OCI-LY1 (cell line): Measurements from ENCODE around the gene GNS.

ENCODE experiments used
- H2AFZ ChIP-seq: fragments of 200-600 bp; sonication (generic), shearing (Covaris generic); 2 replicates; pipeline ENCODE4 v1.6.0; 2014; ENCODE audit warnings: antibody characterized with exemption, mild to moderate bottlenecking, low read length
- H3F3A ChIP-seq: fragments of 200-600 bp; sonication (generic), shearing (Covaris generic); 2 replicates; pipeline ENCODE4 v1.6.0; 2014; ENCODE audit warnings: mild to moderate bottlenecking, antibody characterized with exemption, low read length, moderate library complexity; ENCODE audit not compliant: insufficient read depth
- H3K27ac ChIP-seq: fragments of 200-600 bp; sonication (generic); 2 replicates; pipeline ENCODE4 v1.5.1; 2014; ENCODE audit warnings: low read length, mixed run types, mild to moderate bottlenecking, low read depth; ENCODE audit not compliant: poor library complexity, severe bottlenecking
- H3K27me3 ChIP-seq: fragments of 200-600 bp; sonication (generic); 2 replicates; pipeline ENCODE4 v1.6.0; 2014; ENCODE audit warnings: antibody characterized with exemption, mild to moderate bottlenecking, low read length, moderate library complexity; ENCODE audit not compliant: insufficient read depth
- H3K36me3 ChIP-seq: fragments of 200-600 bp; sonication (generic); 2 replicates; pipeline ENCODE4 v1.6.1; 2014; ENCODE audit warnings: mild to moderate bottlenecking, antibody characterized with exemption, low read length, moderate library complexity, mixed read lengths; ENCODE audit not compliant: insufficient read depth
- H3K4me1 ChIP-seq: fragments of 200-600 bp; sonication (generic); 2 replicates; pipeline ENCODE4 v1.5.1; 2014; ENCODE audit warnings: mild to moderate bottlenecking, low read length, moderate library complexity; ENCODE audit not compliant: insufficient read depth, severe bottlenecking
- H3K4me2 ChIP-seq: fragments of 200-600 bp; sonication (generic), shearing (Covaris generic); 2 replicates; pipeline ENCODE4 v1.6.1; 2014; ENCODE audit warnings: low read length
- H3K4me3 ChIP-seq: fragments of 200-600 bp; sonication (generic); 2 replicates; pipeline ENCODE4 v1.5.1; 2014; ENCODE audit warnings: low read length, low read depth, mild to moderate bottlenecking, mixed read lengths; ENCODE audit not compliant: poor library complexity, severe bottlenecking
- H3K79me2 ChIP-seq: fragments of 200-600 bp; shearing (Covaris generic); 2 replicates; pipeline ENCODE4 v1.6.1; 2016; ENCODE audit warnings: mixed run types, low read length, mixed read lengths; ENCODE audit not compliant: insufficient read depth
- H3K9ac ChIP-seq: fragments of 200-600 bp; sonication (generic), shearing (Covaris generic); 2 replicates; pipeline ENCODE4 v1.6.1; 2014; ENCODE audit warnings: mild to moderate bottlenecking, low read length, mixed read lengths
- H3K9me2 ChIP-seq: fragments of 200-600 bp; sonication (generic), shearing (Covaris generic); 2 replicates; pipeline ENCODE4 v1.6.1; 2014; ENCODE audit warnings: low read depth, mild to moderate bottlenecking, low read length, mixed read lengths
- H3K9me3 ChIP-seq: fragments of 200-600 bp; shearing (Covaris generic); 2 replicates; pipeline ENCODE4 v1.6.1; 2014; ENCODE audit warnings: low read length, mixed read lengths
- H4K20me1 ChIP-seq: fragments of 200-600 bp; sonication (generic), shearing (Covaris generic); 2 replicates; pipeline ENCODE4 v1.6.0; 2016; ENCODE audit warnings: mild to moderate bottlenecking, low read length; ENCODE audit not compliant: insufficient read depth
- CTCF ChIP-seq: fragments of 200-600 bp; sonication (generic), shearing (Covaris generic); IDR thresholded peaks from 2 replicates; pipeline ENCODE4 v1.5.1; 2017; ENCODE audit warnings: mild to moderate bottlenecking, antibody characterized with exemption, low read length, moderate library complexity, mixed read lengths
- EZH2 ChIP-seq: fragments of 200-600 bp; sonication (generic), shearing (Covaris generic); IDR thresholded peaks from 2 replicates; pipeline ENCODE4 v1.8.0; 2017; ENCODE audit warnings: borderline replicate concordance, mixed run types, mild to moderate bottlenecking, antibody characterized with exemption, low read length, moderate library complexity, mixed read lengths

Gene GNS

GRCh38 chr12:64767495-64767894, 8.3 kb upstream of the GNS start:
- Histone ChIP-seq H4K20me1 (no peaks in the 10 kb centered on the region), H3K4me2 (no peak overlapping the region), H3K9me2 (no peaks in the 10 kb centered on the region), H3K36me3 (no peaks in the 10 kb centered on the region), H3K4me3 (no peak overlapping the region), H2AFZ (no peak overlapping the region), H3K4me1 (no peaks in the 10 kb centered on the region), H3F3A (no peaks in the 10 kb centered on the region), H3K27ac (no peak overlapping the region), H3K9me3 (no peaks in the 10 kb centered on the region), H3K9ac (no peak overlapping the region), H3K79me2 (no peaks in the 10 kb centered on the region), H3K27me3 (no peaks in the 10 kb centered on the region)
- TF ChIP-seq EZH2 (no peak), CTCF (no peak)

GRCh38 chr12:64760808-64761573, 1.8 kb upstream of the GNS start:
- Histone ChIP-seq H3F3A (no peaks in the 10 kb centered on the region), H3K27me3 (no peaks in the 10 kb centered on the region), H3K9me3 (no peaks in the 10 kb centered on the region), H3K79me2 (no peaks in the 10 kb centered on the region), H3K4me3 (no peak overlapping the region), H3K9ac (no peak overlapping the region), H3K27ac (no peak overlapping the region), H3K4me1 (peaks cover 28% of the 10 kb centered on the region), H3K4me2 (no peak overlapping the region), H2AFZ (no peak overlapping the region), H3K36me3 (no peaks in the 10 kb centered on the region), H3K9me2 (no peaks in the 10 kb centered on the region), H4K20me1 (no peaks in the 10 kb centered on the region)
- no peak for TF ChIP-seq EZH2
- TF ChIP-seq CTCF = no peak

GRCh38 chr12:64757771-64758170, 1.4 kb downstream of the GNS start:
- Histone ChIP-seq H3K79me2 (no peaks in the 10 kb centered on the region), H3K36me3 (no peaks in the 10 kb centered on the region), H4K20me1 (no peaks in the 10 kb centered on the region), H3F3A (no peaks in the 10 kb centered on the region), H3K4me1 (peaks cover 42% of the 10 kb centered on the region), H3K4me2 (peak overlapping the region; percentile 92), H3K9me2 (no peaks in the 10 kb centered on the region), H3K9ac (no peak overlapping the region), H2AFZ (no peak overlapping the region), H3K27me3 (no peaks in the 10 kb centered on the region), H3K4me3 (peak overlapping the region; percentile 24), H3K9me3 (no peaks in the 10 kb centered on the region), H3K27ac (no peak overlapping the region)
- no peak for TF ChIP-seq EZH2
- no peak for TF ChIP-seq CTCF
